Measurements from ENCODE around the gene POLG.

POLG gene

DNA sequence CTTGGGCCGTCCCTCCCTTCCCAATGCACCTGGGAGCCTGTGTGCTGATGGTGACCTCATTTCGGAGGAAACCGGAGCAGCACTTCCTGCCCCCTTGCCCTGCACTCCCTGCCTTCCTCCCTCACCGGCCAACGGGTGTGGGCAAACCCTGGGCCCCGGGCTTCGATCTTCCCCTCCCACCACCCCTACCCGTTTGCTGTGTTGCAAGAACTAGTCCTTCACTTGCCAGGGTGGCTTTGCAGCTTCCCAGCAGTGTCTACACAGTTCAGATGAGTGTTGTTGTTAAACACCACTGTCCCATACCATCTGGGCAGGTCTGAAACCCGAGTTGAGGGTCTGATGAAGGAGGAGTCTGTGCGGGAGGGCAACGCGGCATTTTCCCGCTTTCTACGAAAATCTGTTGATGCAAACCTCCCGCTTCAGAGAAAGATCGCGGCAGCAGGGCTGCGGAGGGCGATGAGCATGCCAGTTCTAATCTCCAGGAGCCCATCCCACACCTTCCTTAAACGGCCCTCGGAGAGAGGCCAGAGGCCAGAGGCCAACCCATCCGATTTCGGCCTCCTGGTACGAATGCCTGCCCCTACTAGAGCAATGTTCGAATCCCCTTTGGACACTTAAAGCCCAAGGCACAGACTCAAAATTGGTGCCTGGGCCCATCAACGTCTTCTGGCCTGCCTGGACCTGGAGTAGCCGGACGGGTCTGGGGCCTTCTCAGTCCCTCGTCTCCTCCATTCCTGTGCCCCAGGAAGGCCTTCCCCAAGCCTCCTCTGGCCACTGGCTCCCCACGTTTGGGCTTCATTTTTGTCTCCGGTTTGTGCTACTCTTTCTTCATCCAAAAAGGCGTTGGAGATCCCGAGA lies 35.7 kb upstream of the POLG start:
- no peak for DNase-seq (ENCODE audit: low read depth, low spot score)

DNA sequence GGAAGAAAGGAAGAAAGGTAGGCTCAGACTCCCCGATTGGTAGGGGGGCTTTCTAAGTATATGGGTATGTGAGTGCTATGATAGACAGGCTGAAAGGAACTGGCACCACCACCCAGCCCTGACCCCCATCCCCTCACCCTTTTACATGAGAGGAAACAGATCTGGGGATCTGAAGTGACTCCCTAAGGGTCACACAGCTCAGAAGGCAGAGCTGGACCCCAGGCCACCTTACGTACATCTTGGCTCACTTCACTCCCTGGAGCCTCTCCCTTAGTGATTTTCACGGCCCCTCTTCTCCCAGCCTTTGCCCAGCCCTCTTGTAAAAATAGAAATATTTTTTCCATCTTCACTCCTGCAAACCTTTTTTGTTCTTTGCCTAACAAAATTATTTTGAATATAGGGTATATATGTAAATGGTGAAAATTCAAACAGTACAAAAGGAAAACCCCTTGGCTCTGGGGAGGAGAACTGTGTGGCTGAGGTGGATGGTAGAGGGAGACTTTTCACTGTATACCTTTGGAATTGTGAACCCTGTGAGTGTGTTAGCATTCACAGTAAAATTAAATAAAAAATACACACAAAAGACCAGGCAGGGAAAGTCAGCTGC lies 34.8 kb upstream of the POLG start:
- DNase-seq (ENCODE audit: low read depth, low spot score) = no peak

DNA sequence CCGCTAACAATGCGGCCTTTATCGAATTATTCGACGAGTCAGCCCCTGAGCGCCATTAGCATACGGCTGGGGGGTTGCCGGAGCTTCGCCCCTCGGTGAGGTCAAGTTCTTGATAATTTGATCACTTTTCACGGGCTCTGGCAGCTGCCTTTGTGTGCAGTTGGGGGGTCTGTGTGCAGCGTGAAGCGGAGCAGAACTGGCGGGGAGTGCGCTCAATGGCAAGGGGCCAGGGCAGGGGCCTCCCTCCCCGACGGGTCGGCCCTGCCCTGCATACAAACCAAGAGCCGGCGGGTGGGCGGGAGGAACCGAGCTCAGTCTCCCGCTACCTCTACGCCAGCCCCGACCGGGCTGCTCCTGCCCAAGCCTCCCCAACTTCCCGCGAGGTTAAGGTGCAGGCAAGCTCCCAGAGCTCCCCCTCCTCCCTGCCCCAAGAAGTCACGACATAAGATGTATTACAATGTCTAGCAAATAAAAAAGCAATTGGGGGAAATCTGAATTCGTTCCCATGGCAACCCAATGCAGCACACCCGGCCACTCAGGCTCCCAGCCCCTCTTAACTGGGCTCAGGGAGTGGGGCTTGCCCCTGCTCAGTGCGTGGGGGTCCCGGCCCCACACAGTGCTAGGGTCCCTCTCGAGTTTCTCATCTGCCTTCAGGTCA lies 34.1 kb upstream of the POLG start:
- no peak for DNase-seq (ENCODE audit: low read depth, low spot score)

DNA sequence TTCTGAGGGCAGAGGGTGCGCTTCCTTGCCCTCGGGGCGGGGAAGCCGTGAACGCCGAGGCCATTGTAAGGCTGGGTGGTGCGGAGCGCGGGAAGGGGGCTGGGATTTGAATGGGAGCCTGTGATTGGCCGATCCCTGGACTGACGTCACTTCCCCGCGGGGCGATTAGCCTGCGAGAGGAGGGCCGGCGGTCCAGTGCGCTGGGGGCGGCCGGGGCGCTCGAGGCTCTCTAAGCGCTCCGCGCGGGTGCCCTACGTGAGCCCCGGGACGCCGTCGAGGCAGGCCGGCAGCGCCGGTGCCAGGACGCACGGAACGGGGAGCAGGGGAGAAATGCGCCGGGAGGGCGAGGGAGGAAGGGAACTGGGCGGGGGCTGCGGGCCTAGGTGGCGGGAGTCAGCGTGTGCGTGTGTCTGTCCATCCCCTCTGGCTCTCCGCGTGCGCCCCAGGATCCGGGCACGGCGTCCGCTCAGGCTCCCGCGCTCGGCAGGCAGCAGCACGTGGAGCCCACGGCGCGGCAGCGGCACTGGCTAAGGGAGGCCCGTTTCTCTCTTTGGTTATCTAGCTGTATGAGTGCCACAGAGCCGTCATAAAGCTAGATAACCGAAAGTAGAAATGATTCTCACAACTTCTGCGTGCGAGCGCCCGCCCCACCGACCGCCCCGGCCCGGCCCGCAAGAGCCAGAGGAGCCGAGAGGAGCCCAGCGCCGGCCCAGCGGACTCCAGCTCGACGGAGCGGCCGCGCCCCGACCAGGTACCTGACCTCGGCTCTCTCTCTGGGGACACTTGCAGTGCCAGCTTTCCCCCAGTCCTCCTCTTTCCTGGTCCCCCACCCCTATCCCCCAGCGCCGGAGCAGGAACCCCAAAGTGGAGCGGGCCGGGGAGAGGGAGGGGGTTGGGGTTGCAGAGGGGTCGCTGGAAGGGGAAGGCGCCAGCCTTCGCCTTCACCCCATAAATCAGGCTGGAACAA lies 33.1 kb upstream of the POLG start:
- no peak for DNase-seq (ENCODE audit: low read depth, low spot score)

DNA sequence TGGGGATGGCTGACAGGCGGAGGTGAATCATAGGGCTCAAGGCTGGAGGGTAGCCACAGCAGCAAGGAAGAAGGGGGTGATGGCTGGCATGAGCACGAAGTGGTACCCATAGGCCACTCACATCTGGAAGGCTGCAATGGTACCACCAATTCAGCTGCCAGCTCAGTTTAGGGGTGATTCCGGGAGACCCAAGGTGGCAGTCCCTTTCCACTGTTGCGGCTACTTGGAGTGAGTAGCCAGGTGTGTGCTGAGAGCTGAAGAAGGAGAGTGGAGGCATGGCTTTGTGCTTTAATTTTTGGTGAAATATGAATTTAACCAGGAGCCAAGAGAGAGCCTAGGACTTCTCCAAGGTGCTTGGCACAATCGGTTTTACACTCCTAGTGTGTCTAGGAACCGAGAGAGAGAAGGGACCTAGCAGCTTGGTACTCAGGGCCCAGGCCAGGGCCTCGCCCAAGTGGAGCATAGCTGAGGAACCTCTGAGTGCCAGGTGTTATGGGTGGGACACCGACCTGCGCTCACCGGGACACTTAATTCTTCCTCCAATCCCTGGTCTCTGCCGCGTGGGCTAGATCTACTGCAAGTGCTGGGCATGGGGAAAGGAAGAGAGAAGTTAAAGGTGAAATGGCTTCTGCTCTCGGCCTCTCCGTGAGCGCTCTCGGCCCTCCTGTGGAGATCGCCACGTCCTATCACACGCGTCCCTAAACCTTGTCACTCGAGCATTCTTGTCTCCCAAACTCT lies 32.2 kb upstream of the POLG start:
- no peak for DNase-seq (ENCODE audit: low read depth, low spot score)

DNA sequence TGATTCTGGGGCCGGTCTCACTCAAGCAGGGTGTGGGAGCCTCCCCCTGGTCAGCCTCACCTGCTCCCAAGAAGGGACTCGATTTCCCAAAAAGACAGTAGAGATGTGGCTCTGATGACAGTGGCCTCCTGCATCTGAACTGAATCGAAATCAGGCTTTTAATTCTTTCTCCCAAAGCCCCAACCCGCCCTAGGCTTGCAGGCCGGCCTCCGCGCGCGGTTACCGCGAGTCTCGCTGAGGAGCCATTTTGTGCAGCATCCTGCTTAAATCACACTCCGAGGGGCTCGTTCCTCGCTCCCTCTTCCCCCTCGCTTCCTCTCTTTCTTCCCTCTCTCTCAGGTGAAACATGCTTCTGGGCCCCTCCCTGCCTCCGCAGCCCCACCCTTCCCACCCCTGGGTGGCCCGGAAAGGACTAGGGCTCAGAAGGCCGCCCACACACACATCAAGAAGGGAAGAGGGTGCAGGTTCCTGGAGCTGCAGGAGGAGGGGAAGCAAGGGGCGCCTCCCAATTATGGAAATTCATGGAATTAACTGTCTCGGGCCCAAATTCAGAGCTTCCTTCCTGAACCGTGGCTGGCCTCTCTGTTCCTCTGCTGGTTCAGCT lies 30.9 kb upstream of the POLG start:
- no peak for DNase-seq (ENCODE audit: low read depth, low spot score)

DNA sequence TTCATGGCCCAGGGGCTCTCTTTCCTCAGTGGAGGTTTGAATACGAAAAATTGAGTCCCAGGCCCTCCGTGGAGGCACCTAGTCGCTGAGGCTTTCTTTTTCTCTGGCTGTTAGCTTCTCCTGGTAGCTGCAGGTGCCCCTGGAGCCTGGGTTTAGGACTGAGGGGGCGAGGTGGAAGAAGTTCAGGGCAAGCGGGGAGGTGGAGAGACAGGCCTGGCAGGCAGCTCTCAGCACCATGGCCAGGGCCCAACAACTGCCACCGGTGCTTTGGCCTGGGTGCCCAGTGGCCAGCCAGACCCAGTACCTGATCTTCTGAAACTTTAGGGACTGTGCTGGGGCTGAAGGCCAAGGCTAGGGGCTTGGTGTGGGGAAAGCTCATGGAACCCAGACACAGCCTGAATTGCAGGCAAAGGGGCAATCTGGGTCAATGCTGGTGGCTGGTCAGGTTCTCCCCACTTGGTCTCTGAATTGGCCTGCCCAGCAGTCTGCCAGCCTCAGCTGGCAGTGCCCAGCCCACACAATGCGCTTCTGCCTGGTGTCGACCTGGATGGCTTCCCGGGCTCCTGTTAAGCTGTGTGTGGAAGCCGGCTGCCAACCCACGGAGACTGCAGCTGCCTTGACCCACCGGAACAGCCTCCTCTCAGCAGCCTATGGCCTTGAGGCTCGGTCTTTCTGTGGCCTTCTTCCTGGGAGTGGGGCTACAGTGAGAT lies 30.3 kb upstream of the POLG start:
- no peak for DNase-seq (ENCODE audit: low read depth, low spot score)

DNA sequence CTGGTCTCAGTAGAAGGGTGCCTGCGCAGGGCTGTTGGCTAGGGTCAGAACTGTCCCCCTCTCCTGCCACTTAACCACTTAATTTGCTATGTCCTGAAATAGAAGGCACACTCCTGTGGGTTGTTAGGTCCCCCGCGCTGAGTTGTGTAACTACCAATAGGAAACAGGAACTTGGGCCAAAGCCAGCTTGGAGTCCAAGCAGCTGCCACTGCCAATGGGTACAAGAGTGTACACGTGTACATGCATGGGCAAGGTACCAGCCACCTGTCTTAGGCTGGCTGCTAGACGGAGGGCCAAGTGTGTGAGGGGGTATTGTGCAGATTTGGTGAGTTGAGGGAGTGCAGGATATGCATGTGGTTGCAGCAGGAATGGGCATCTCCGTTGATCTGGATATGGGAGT lies 29.7 kb upstream of the POLG start:
- no peak for DNase-seq (ENCODE audit: low read depth, low spot score)

DNA sequence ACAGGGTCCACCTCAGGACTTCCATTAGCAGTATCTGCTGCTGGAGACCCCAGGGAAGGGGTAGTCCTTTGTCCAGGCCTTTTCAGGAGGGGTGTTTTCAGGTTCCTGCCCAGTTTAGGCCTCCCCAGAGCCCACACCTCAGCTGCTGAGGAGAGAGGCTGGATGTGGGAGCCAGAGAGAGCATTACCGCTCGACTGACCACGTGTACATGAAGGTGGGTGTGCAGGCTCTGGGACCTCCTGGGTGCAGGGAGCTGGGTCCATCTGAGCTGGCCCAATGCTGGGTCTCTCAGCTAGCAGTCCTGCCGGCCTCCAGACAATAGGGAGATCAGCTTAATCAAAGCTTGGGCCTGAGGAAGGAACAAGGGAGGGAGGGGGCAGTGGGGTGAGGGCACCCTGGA lies 29.1 kb upstream of the POLG start:
- DNase-seq (ENCODE audit: low read depth, low spot score) = no peak

DNA sequence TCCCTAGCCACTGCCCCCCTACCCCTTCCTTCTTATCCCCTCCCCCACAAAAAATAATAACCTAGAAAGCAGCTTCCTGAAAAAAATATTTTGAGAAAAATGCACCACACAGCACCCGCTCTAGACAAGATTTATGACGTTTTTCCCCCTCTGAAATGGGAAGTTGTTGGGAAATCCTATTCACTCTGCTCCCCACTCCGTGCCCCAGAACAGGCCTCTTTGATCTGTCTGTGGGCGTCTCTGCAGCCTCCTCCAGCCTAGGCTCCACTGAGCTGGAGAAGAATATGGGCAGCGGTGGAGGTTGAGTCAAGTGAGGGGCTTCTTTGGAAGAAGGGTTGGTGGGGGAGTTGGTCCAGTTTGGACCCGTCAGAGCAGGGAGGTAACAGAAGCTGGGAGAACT lies 28.5 kb upstream of the POLG start:
- no peak for DNase-seq (ENCODE audit: low read depth, low spot score)

DNA sequence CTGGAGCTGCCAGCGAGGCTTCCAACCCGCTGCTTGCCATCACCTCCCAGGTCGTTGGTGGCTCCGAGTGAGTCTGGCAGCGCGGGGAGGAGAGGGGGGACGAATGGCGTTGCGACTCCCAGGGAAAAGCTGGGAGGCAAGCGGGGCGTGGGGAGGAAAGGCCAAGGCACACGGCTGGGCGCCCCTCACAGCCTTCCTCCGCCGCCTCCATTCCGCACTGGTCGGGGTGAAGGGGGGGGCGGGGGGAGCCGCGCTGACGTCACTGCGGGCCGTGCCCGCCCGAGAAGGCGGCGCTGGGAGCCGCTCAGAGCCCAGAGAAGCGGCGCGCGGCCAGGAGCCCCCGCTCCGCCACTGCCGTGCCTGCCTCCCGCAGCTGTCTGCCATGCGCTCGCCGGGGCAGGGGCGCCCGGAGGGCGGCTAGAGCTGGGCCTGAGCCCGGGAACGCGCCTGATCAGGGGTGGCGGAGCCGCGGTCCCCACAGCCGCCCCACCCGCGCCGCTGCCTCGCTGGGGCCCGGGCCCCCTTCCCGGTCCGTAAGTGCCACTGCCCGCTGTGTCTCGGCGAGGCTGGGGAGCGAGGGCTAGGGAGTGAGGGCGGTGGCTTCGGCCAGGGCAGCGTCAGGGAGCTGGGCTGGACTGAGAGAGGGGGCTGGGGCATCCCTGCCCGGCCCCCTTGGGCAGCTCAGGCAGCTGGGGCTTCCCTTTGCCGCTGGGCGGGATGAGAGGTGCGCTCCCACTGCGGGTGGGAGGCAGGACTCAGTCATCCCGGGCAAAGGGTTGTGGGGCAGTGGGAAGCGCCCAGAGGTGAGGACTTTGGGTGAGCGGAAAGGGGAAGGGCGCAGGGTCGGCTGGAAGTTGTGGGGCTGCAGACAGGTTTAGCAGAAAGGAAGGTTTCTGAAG lies 27.8 kb upstream of the POLG start:
- no peak for DNase-seq (ENCODE audit: low read depth, low spot score)

DNA sequence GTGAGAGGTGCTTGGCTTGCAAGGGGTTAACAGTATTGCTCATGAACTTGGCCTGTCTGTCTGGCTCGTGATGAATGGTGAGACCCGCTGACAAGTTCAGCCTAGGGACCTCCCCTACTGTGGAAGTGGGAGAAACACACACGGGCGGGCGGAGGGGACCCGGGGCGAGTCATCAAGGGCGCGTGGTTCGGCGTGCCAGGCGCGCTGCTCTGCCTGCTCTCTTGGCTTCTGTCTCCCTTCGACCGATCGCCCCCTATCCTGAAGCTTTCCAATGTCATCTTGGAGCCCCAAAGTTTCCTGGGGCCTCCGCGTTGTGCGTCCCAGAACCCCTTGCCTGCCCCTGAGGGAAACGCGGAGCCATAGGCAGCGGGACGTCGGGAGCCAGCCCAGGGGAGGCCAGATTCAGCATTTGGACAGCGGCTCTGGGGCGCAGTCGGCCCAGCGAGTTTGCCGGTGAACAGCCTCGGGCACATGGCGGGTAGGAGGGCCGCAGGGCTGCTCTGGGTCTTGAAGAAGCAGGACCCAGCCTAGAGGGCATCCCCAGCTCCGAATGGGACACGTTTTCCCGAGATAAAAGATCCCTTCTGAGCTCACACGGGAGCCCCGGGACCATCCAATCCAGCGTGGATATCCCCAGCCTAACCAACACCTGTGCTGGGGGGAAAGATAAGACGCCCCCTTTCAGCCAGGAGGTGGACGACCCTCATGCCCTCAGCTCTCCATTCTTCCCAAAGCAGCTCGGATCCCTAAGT lies 27.0 kb upstream of the POLG start:
- peak; percentile 21 for DNase-seq (ENCODE audit: low read depth, low spot score)

DNA sequence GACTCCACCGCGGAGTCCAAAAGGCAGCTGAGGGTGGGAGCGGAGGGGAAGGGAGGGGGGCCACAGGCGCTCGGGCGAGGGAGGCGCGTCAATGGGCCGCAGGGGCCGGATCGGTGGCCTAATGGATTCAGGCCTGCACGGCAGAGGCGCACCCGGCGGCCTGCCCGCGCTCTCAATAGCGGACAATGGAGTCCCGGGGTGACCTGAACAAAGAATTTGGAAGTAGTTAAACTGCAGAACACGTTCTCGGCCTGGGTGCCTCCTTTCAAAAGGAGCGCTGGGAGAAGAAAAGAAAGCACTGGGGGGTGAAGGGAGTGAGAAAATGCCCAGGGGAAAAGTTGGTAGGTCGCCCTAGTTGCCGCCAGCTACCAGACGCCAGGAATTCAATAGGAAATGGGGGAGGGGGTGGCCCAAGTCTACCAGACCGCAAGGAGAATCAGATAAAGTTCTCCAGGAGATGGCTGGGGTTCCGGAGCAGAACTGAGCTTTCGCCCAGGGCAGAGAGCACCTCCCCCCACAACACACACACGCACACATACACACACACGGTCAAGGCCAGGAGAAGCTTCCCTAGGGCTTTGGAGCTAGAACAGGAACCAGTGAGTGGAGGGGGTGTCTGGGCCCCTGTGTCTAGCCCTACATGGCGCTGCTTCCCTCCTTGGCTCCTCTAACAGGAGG lies 25.8 kb upstream of the POLG start:
- DNase-seq (ENCODE audit: low read depth, low spot score) = no peak

DNA sequence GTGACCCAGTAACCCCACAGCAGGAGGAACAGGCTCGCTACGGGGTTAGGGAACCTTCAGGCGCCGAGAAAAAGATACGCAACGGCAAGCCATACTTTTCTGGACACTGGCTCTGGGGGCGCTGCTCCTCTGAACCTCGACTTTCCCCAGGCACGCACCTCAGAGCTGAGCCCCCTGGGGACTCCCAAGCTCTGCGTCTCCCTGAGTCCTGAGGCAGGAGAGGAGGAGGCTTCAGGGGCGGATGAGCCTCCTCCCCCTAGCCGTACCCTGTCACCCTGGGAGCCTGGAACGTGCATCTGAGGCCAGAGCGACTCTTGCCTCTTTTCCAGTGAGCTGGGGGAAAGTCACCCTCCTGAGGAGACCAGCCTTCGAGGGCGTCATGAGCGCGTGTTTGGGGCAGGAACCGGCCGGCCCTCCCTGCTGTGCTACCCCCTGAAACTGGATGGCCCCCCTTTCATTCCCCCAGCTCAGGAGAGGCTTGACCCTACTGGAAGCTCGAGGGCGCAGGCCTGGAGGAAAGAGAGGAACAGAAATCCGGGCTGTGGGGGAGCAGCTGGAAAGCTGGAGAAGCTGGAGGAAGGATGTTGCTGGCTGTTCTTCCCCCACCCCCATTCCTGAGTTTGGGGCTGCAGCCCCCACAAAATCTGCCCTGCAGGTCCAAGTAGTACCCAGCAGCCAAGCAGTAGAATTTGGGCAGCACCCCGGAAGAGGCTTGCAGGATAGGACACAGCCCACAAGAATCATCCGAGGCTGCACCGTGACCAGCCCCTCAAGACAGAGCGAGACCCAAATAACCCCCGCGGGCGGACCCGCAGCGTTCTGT lies 25.1 kb upstream of the POLG start:
- DNase-seq (ENCODE audit: low read depth, low spot score) = no peak

DNA sequence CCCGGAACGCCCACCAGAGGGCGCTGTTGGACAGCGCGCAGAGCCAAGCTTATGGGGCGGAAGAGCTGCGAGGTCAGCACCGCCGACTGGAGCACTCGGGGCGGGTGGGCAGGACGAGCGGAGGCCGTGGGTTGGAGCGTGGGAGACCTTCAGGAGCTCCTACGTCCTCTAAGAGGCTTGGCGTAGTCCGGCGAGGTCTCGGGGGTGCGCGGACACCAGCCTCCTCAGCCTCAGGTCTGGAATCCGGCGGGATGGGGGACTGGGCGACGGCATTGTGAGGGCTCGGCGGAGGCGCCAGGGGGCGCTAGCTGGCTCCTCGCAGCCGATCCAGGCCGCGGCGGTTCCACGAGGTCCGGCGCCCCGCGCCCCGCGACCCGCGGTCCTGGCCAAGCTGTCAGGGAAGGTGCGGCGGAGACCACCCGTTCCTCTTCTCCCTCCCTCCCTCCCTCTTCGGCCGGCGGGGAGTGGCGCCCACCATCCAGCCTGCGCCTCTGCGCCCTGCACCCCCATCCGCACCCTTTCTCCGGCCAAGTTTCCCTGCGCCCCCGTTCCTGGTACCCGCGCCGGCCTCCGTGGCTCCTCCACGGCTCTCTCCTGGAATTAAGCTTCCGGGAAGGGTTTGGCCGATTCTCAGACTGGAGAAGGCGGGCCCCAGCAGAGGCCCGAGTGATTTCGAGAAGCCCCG lies 24.3 kb upstream of the POLG start:
- peak; percentile 72 for DNase-seq (ENCODE audit: low read depth, low spot score)

DNA sequence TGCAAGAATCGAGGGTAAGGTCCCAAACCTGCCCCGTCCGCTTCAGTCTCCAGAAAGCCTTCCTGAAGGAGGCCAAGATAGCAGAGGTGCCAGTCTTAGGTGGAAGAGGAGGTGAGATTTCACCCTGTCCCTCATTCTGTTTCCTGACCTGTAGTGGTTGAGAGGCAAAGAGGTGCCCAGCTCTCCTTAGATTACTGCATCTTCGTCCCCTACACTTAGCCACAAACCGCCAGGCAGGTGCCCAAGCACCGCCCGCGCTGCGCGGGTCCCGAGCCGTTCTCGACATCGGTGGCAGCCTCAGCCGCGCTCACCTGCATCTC lies 23.8 kb upstream of the POLG start:
- no peak for DNase-seq (ENCODE audit: low read depth, low spot score)
